NCI-H2107 treated with DMSO at 0.1 percent for 48 hours (cell line): Measurements from ENCODE around the gene FOXK2.
"Not testable (repeated sequence)": the region's sequence is repeated elsewhere in the genome, so short reads cannot be mapped to it uniquely, and the experiment has no call there.

Experiments used
- DNase-seq: peaks from one replicate; lab custom pipeline; 2025; ENCODE audit not compliant: unreplicated experiment; lab: John Stamatoyannopoulos, UW

The FOXK2 gene

DNA sequence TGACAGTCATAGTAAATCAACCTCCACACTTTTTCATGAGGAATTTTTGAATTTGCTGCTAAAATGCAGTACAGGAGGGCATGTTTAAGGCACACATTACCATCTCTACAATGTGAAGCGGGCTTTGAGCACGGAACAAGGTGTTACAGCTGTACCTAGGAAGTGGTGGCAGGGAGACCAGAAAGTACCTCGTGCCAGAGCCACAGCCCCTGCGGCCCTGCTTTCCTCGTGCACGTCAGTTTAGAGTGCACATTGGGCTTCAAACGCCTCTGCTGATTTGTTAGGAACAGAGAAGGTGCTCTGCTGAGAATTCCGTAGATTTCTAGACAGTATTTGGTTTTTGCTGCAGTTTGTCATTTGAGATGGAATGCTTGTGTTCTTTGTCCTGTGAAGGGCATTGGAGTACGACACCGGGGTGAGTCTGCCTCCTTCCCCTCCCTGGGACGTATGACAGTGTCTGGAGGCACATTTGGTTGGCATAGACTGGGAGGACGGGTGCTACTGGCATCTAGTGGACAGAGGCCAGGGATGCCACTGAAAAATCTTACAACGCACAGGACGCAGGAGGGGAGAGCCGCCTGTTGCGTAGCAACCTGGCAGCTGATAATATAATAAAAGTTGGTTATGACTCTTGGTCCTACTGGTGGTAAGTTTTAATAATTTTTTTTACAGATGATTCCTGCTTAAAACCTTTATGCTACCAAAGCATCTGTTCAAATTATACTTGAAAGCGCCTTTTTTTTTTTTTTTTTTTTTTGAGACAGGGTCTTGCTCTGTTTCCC lies 9.1 kb downstream of the FOXK2 start:
- peak; percentile 76 for DNase-seq

DNA sequence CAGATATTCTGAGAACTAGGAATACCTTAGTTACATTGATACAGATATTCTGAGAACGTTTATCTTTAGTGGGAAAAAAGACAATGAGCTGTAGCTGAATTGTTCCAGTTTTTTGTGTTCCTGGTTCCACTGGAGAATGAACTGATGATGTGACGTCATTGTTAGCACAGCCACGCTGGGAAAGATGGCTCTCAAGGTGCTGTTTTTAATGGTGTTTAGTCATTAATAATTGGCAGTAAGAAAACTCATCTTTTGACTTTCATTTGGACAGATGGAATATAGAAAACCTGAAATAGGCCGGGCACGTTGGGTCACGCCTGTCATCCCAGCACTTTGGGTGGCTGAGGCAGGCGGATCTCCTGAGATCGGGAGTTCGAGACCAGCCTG lies 10.4 kb downstream of the FOXK2 start:
- no peak for DNase-seq

- DNase-seq = no peak
Observed at GRCh38 chr17:82531431-82531881, 11.9 kb downstream of the FOXK2 start.

DNA sequence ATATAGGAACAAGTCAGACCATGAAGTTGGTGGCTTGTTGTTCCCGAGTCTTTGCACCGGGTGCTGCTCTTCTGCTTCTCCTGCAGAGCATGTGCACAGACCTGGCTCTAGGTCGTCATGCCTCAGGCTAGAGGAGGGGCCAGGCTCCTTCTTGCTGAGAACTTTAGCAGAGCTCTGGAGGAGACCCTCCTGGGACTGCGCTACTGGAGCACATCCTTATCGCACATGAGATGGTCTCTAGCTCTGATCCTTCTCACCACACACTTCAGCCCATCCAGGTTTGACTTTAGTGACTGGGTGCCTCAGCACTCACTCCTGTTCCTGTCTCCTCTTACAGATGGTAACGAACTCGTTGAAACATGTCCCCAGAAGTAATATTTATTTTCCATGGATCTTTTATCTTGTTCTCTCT lies 14.9 kb downstream of the FOXK2 start:
- DNase-seq = no peak

GRCh38 chr17:82536512-82537201 lies 17.1 kb downstream of the FOXK2 start:
- DNase-seq = peak; percentile 71

DNA sequence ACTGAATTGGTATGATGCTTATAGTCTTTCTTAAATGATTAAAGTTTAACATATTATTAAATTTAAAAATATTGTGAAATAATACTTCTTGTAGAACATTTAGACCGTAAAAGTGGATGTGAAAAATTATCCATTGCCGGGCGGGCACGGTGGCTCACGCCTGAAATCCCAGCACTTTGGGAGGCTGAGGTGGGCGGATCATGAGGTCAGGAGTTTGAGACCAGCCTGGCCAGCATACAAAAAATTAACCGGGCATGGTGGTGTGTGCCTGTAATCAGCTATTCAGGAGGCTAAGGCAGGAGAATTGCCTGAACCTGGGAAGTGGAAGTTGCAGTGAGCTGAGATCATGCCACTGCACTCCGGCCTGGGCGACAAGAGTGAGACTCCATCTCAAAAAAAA lies 17.7 kb downstream of the FOXK2 start:
- not testable (repeated sequence) for DNase-seq

GRCh38 chr17:82539076-82539475 lies 19.5 kb downstream of the FOXK2 start:
- DNase-seq = not testable (repeated sequence)

DNA sequence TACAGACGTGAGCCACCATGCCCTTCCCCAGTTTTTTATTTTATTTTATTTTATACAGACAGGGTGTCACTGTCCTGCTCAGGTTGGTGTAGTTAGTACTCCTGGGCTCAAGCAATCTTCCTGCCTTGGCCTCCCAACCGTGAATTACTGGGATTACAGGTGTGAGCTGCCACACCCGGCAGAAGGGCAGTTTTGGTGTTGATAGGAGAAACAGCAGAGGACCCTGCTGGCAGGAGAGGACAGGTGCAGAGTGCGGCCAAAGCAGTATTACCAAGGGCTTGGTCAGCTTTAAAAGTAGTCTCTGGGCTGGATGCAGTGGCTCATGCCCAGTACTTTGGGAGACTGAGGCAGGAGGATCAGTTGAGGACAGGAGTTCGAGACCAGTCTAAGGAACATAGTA lies 22.9 kb downstream of the FOXK2 start:
- DNase-seq = no peak

- no peak for DNase-seq
Observed at GRCh38 chr17:82544431-82545070, 25.0 kb downstream of the FOXK2 start.

DNA sequence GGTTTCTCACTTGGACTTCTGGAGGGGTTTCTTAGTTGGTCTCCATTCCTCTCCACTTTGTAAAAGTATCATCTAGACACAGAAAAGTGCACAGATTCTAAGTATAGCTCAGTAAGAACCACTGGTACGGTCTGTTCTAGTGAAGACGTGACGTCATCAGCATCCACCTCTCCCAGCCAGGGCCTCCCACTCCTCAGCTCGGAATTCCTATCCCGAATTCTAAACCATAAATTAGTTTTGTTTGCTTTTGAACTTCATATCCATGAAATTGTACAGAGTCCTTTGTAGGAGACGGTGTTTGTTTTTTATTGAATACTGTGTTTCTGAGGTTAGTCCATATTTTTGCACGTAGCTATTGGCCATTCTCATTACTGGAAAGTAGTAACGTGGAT lies 25.5 kb downstream of the FOXK2 start:
- no peak for DNase-seq

- no peak for DNase-seq
Observed at GRCh38 chr17:82547981-82548380, 28.4 kb downstream of the FOXK2 start.

DNA sequence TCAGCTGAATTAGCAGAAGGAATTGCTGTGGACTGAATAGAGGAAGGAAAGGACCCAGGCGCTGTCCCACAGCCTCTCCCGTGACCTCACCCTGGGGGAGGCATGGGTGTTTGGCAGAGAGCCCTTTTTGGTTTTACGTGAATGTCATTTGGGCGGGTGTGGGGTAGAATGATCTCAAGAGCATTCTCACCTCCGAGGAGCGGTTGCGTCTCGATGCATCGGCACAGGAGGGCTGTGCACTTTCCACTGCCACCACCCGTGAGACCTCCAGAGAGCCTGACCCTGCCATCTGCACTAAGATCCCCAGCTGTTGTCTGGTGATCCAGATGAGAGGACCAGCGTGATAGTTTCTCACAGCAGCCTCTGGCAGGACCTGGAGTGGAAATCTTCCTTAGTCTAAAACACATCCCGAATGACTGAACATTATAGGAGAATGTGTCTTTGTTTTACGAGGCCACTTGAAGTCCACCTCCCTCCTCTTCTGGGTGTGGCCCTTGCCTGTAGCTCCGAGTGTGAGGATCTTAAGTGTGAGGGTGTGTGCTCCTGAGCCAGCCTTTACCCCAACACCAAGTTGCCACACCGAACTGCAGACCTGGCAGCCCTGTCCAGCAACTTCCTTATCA lies 29.3 kb downstream of the FOXK2 start:
- no peak for DNase-seq

- DNase-seq = peak; percentile 51
Observed at GRCh38 chr17:82551779-82552457, 32.4 kb downstream of the FOXK2 start.

DNA sequence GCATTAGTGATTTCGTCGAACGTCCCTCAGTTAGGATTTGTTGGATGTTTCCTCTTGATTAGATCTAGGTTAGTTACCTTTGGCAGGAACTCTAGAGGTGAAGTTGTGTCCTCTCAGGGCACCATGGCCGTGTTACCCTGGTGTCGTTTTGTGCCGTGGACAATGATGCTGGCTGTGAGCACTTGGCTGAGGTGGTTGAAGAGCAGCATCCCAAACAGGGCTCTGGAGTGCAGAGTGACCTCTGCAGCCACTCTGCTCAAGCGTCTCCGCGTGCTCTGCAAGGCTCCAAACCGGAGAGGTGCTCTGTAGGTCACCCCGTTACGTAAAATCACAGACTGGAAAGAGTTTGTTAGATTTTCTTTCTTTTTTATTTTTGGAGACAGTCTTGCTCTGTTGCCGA lies 33.0 kb downstream of the FOXK2 start:
- DNase-seq = no peak

GRCh38 chr17:82553210-82553930 lies 33.8 kb downstream of the FOXK2 start:
- DNase-seq = no peak

- not testable (repeated sequence) for DNase-seq
Observed at GRCh38 chr17:82557510-82557909, 38.0 kb downstream of the FOXK2 start.

DNA sequence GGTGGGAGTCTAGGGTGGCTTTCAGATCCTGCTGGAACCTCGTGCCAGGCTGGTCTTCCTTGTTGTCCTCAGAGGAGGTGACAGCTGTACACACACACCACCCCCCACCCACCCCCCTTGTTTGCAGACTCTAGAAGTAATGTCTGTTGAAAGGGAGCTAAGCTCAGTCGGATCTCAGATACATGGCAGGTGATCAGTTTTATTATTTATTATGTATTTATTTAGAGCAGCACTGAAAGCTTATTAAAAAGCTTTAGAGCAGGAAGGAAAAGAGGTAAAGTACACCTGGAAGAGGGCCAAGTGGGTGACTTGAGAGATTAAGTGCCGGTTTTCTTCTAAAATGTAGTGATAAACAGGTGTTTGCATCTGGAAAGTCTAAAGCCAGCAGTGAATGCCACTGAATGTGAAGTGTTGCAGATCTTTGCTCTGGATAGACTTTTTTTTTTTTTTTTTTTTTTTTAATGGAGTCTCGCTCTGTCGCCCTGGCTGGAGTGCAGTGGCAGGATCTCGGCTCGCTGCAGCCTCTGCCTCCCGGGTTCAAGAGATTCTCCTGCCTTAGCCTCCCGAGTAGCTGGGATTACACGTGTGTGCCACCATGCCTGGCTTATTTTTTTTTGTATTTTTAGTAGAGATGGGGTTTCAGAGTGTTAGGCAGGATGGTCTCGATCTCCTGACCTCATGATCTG lies 40.2 kb downstream of the FOXK2 start:
- peak; percentile 57 for DNase-seq

DNA sequence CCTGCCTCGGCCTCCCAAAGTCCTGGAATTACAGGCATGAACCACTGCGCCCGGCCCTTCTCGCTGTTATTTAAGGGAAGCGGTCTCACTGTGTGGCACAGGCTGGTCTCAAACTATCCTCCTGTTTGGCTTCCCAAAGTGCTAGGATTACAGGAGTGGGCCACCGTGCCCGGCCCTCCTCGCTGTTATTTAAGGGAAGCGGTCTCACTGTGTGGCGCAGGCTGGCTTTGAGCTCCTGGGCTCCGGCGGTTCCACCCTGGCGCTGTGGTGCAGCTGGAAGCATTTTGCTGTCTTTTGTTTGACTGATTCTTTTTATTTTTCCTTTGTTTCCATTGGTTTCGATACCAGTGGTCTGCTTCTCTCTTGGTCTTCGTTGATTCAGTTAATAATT lies 40.7 kb downstream of the FOXK2 start:
- DNase-seq = no peak

DNA sequence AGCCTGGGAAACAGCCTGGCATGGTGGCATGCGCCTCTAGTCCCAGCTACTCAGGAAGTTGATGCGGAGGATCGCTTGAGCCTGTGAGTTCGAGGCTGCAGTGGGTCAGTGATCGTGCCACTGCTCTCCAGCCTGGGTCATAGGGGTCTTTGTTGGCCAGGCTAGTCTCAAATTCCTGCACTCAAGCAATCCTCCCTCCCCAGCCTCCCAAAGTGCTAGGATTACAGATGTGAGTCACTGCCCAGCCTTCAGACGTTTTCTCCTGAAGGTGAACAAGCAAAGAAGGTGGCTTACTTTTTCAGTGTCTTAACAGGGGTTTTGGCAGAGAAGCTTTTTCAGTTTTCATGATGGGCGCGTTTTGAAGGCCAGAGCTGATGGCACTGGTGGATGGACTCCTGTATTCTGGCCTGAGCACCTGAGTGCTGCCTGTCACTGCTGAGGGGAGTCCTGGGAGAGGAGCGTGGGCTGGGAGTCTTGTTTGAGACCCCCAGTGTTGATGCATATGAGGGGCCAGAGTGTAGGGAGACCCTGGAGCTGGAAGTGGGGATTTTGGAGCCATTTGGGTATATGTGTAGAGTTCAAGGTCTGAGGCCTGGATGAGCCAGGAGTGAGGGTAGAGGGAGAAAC lies 41.4 kb downstream of the FOXK2 start:
- no peak for DNase-seq
